Activated CD4-positive, CD25-positive, alpha-beta regulatory T cell (primary cell): Measurements from ENCODE around the gene TRPM8.

ENCODE experiments used
- DNase-seq, 4 experiments: peaks; one replicate each; lab custom pipeline; 2025; lab: John Stamatoyannopoulos, UW

TRPM8 gene

GRCh38 chr2:234048049-234048448 is 130.9 kb downstream of the TRPM8 start:
- DNase-seq, result no peak

- no peak for DNase-seq
Observed at GRCh38 chr2:234050455-234051135, 133.4 kb downstream of the TRPM8 start, which contains the start of gene SPP2. Gene SPP2 (plus strand): TSS chr2:234050702. CDS start chr2:234050787, 85 bp downstream.

GRCh38 chr2:234051374-234052070 is 134.3 kb downstream of the TRPM8 start:
- DNase-seq, result no peak

GRCh38 chr2:234058881-234059280 is 141.7 kb downstream of the TRPM8 start:
- DNase-seq, result no peak

- DNase-seq, result no peak
Observed at GRCh38 chr2:234060236-234060635, 143.1 kb downstream of the TRPM8 start.

- DNase-seq, result no peak
Observed at GRCh38 chr2:234061624-234062257, 144.6 kb downstream of the TRPM8 start.

GRCh38 chr2:234066587-234066986 is 149.4 kb downstream of the TRPM8 start:
- no peak for DNase-seq
